HepG2 (cell line): Measurements from ENCODE around the gene NUDT3. TPM values are rescaled to one million over a fixed set of nuclear protein-coding genes. Genes with fewer than 3 reads are reported as not detected.

Experiments
- ATAC-seq: fragments of 200-7000 bp; cut with Tn5 transposase; 3 replicates; pipeline ENCODE4 v1.9.1; 2020; ENCODE audit warnings: mild to moderate bottlenecking, moderate library complexity
- BruUV-seq: library from RNA; stranded (reverse); fragments of 400-500 nt; replicated peaks from 2 replicates; lab custom pipeline; 2021; lab: Mats Ljungman, UMichigan
- CTCF ChIA-PET: fragments of 300-600 bp; formaldehyde crosslinking; extraction: SDS; loops from one replicate; lab custom pipeline; 2021; ENCODE audit warnings: low total read pairs, inconsistent platforms, low intra/inter-chr PET ratio; lab: Yijun Ruan, JAX
- POLR2A ChIA-PET: fragments of 350-600 bp; sonication (Branson Sonifier 250); formaldehyde crosslinking; loops from one replicate; lab custom pipeline; 2020; ENCODE audit warnings: antibody characterized with exemption, inconsistent platforms; lab: Yijun Ruan, JAX
- DNase-seq: peaks from one replicate; pipeline ENCODE4 v3.0.0-alpha.2; 2015; ENCODE audit warnings: low spot score
- FAIRE-seq: peaks from 3 replicates; lab custom pipeline; 2011; peaks lifted over from hg19 to GRCh38; lab: Jason Lieb, UNC
- H2AFZ ChIP-seq: one replicate; pipeline ENCODE4 v1.6.1; 2011; ENCODE audit warnings: low read length, inconsistent platforms
- H3K27ac ChIP-seq: fragments of 300-600 bp; 3 replicates; pipeline ENCODE4 v1.8.0; 2011; ENCODE audit warnings: mixed run types, mild to moderate bottlenecking, mixed read lengths, low read length, inconsistent platforms; ENCODE audit not compliant: insufficient read depth; ENCODE audit errors: extremely low read length
- H3K27me3 ChIP-seq, 2 experiments: fragments of 200-600 bp in 1 of 2; 2 replicates in 1 of 2; 3 replicates in 1 of 2; pipeline versions ENCODE4 v1.6.0 to v1.8.0; 2011; ENCODE audit warnings: low read length in 2 of 2, mild to moderate bottlenecking in 2 of 2, moderate library complexity in 2 of 2, inconsistent platforms in 1 of 2; ENCODE audit not compliant: insufficient read depth in 2 of 2, control insufficient read depth in 1 of 2
- H3K36me3 ChIP-seq, 2 experiments: fragments of 200-600 bp in 1 of 2; replicated peaks in 1 of 2; 2 replicates in 1 of 2; 3 replicates in 1 of 2; pipeline versions ENCODE4 v1.5.1 to v1.8.0; 2011; ENCODE audit warnings: low read length in 2 of 2, inconsistent platforms in 1 of 2; ENCODE audit not compliant: insufficient read depth in 2 of 2, control insufficient read depth in 1 of 2
- H3K4me1 ChIP-seq: 2 replicates; pipeline ENCODE4 v1.5.1; 2012; ENCODE audit warnings: low read length, inconsistent platforms; ENCODE audit not compliant: insufficient read depth
- H3K4me2 ChIP-seq: 2 replicates; pipeline ENCODE4 v1.6.0; 2011; ENCODE audit warnings: low read depth, low read length, inconsistent platforms
- H3K4me3 ChIP-seq, 3 experiments: fragments of 200-600 bp in 1 of 3; sonication (generic), shearing (Covaris generic) in 1 of 3; replicated peaks in 1 of 3; 2 replicates each; pipeline ENCODE4 v1.5.1; 2011 to 2016; ENCODE audit warnings: low read length in 3 of 3, inconsistent platforms in 2 of 3, low read depth in 2 of 3, mild to moderate bottlenecking in 2 of 3, control low read depth in 1 of 3, mixed read lengths in 1 of 3; ENCODE audit not compliant: insufficient read depth in 1 of 3
- H3K79me2 ChIP-seq: one replicate; pipeline ENCODE4 v1.6.1; 2011; ENCODE audit warnings: low read length, inconsistent platforms; ENCODE audit not compliant: insufficient read depth
- H3K9ac ChIP-seq: 2 replicates; pipeline ENCODE4 v1.6.0; 2011; ENCODE audit warnings: mild to moderate bottlenecking, low read depth, low read length, inconsistent platforms; ENCODE audit not compliant: insufficient read depth
- H3K9me3 ChIP-seq: 2 replicates; pipeline ENCODE4 v1.5.1; 2012; ENCODE audit warnings: mild to moderate bottlenecking, low read length
- H4K20me1 ChIP-seq: 2 replicates; pipeline ENCODE4 v1.6.0; 2011; ENCODE audit warnings: inconsistent platforms, mild to moderate bottlenecking, low read length, moderate library complexity; ENCODE audit not compliant: insufficient read depth
- ERF ChIP-seq: IDR thresholded peaks from 2 replicates; pipeline ENCODE4 v1.6.1; 2018; ENCODE audit warnings: missing biosample characterization, missing genetic modification reagents
- HIC2 ChIP-seq: sonication (generic); formaldehyde crosslinking; IDR thresholded peaks from 2 replicates; pipeline ENCODE4 v1.9.0; 2022; ENCODE audit warnings: low read depth, missing genetic modification reagents
- RAD51 ChIP-seq: fragments of 450-650 bp; IDR thresholded peaks from 2 replicates; pipeline ENCODE4 v1.6.1; 2016; ENCODE audit warnings: borderline replicate concordance
- ZNF124 ChIP-seq: sonication (generic); formaldehyde crosslinking; IDR thresholded peaks from 2 replicates; pipeline ENCODE4 v1.4.0; 2020; ENCODE audit warnings: missing genetic modification reagents
- ZNF253 ChIP-seq: sonication (generic); formaldehyde crosslinking; IDR thresholded peaks from 2 replicates; pipeline ENCODE4 v1.8.0; 2022; ENCODE audit warnings: mild to moderate bottlenecking, missing genetic modification reagents, borderline replicate concordance
- WGBS: methylation state at CpG from one replicate; pipeline ENCODE4 v1.1.6; 2017; ENCODE audit warnings: low lambda C conversion rate; 5-methylcytosine and 5-hydroxymethylcytosine counted together
- in situ Hi-C: cut with HindIII; loops from 2 replicates; pipeline ENCODE4 v1.10.0; 2017; ENCODE audit warnings: low pct_unique_long_range_greater_than_20kb; ENCODE audit not compliant: extremely low pct_ligation_motif_present
- intact Hi-C: fragments of 100-400 bp; cut with micrococcal nuclease; formaldehyde crosslinking; loops from one replicate; pipeline ENCODE4 v1.10.0; 2022; ENCODE audit not compliant: unreplicated experiment
- polyA plus RNA-seq, 8 experiments: library from polyadenylated mRNA; depleted of rRNA in 3 of 8; stranded (reverse) in 7 of 8; unstranded in 1 of 8; fragments of >200 nt; fragmentation: Illumina TruSeq in 4 of 8; extraction: Trizol in 4 of 8; gene quantifications; 2 replicates each; pipeline versions ENCODE4 v1.2.1 to v1.2.3, GENCODE V29; 2011 to 2016; ENCODE audit warnings: low read depth in 4 of 8, missing spikeins in 1 of 8, mixed read lengths in 1 of 8; ENCODE audit not compliant: insufficient read depth in 1 of 8
- total RNA-seq, 5 experiments: library from RNA; depleted of rRNA; stranded (reverse); fragments of >200 nt; fragmentation: Illumina TruSeq; extraction: Trizol; gene quantifications; 2 replicates each; pipeline ENCODE4 v1.2.3, GENCODE V29; 2016; ENCODE audit warnings: low read depth in 1 of 5

NUDT3 gene
- total and polyA plus RNA-seq, 2 of the 13 experiments (the other 11 are each of a cell fraction or from before 2014, with no cell fraction given) = 20.2 to 20.6 TPM

- 94% methylated on average over 4 of the region's 4 CpGs for WGBS
- Histone ChIP-seq H3K9me3 (no peaks in the 10 kb centered on the region), H4K20me1 (0 out of 2 replicates have a peak, but pooled peaks cover 3% of the 10 kb centered on the region), H3K4me3 (no peak overlapping the region), H2AFZ (no peak overlapping the region), H3K79me2 (peaks cover 28% of the 10 kb centered on the region), H3K9ac (no peak overlapping the region), H3K27me3 (no peaks in the 10 kb centered on the region), H3K4me2 (no peak overlapping the region), H3K4me1 (no peaks in the 10 kb centered on the region), H3K36me3 (peaks cover 0 to 5% of the 10 kb centered on the region in 2 experiments; a peak in 2 of 5 replicates), H3K27ac (no peak overlapping the region)
- in situ Hi-C loops (no loop called here), intact Hi-C loops (no loop called here)
- TF ChIP-seq ZNF253 = no peak
- POLR2A ChIA-PET = no interaction called here
- BruUV-seq = no TSS peak
- no peak for FAIRE-seq
- DNase-seq = no peak
- CTCF ChIA-PET = no interaction called here
- ATAC-seq = no peak
Observed at GRCh38 chr6:34312259-34312658, 80.2 kb downstream of the NUDT3 start.

GRCh38 chr6:34310817-34311216 is 81.7 kb downstream of the NUDT3 start:
- DNase-seq (no peak), FAIRE-seq (no peak), ATAC-seq (no peak)
- no TSS peak for BruUV-seq
- TF ChIP-seq HIC2 (CRISPR knock-in tag) = no peak
- no peak for TF ChIP-seq ERF (CRISPR knock-in tag)
- 0 out of 2 replicates have a peak, but pooled peaks have one; percentile 12 for TF ChIP-seq RAD51
- TF ChIP-seq ZNF124 = no peak
- CTCF ChIA-PET = no interaction called here
- no peak overlapping the region for H3K4me2 ChIP-seq
- H3K79me2 ChIP-seq = peaks cover 28% of the 10 kb centered on the region
- POLR2A ChIA-PET = no interaction called here
- no peak overlapping the region for H2AFZ ChIP-seq
- intact Hi-C loops = no loop called here
- H3K27ac ChIP-seq = no peak overlapping the region
- WGBS = 96% methylated on average over 6 of the region's 6 CpGs
- H4K20me1 ChIP-seq = 0 out of 2 replicates have a peak, but pooled peaks cover 3% of the 10 kb centered on the region
- H3K4me3 ChIP-seq = no peak overlapping the region
- H3K9ac ChIP-seq = no peak overlapping the region
- H3K9me3 ChIP-seq = no peaks in the 10 kb centered on the region
- H3K36me3 ChIP-seq = peaks cover 0 to 6% of the 10 kb centered on the region in 2 experiments; a peak in 2 of 5 replicates
- no peaks in the 10 kb centered on the region for H3K27me3 ChIP-seq
- H3K4me1 ChIP-seq = peaks cover 9% of the 10 kb centered on the region
- in situ Hi-C loops = no loop called here
